Measurements from ENCODE around the gene TRAP1. TPM values are rescaled to one million over a fixed set of nuclear protein-coding genes. Genes with fewer than 3 reads are reported as not detected.
A peak's percentile ranks its signal among the peaks of the same experiment; 100 is the strongest.

TRAP1 gene
- polyA plus RNA-seq, 3 donors = 89.3 to 99.5 (median 92.1) TPM

DNA sequence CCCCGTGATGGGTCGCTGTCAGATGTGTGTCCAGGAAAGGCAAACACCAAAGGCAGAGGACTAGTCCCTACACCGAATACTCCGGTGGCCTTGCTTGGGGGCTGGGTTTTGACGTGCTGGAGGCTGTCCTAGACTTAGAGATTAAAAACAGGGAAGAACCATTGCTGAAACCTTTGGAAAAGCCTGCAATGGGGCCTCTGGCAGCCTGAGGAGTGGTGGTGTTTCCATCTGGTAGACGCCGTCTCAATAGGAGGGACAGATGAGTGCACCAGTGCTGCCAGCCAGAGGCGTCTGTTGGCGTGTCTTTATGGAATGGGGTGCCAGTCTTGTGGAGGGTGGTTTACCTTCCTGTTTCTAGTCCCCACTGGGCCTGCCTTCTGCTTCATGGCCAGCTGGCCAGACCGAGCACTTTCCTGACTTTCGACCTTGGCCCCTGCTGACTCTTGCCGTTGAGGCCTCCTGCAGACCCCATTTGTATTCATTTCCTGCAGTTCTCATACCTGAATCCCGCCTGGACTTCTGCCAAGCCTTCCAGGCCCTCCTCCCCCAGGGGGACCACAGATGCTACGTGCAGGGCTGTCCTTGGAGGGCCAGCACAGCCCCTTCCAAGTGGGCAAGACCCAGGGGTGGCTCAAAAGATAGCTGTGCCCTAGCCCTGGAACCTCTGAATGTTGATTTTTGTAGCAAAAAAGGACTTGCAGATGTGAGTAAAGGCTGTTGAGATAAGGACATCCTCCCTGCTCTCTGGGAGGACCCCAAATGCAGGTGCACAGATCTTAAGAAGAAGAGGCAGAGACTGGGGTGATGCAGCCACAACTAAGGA is 64.7 kb downstream of the TRAP1 start:
- DNase-seq (ENCODE audit: low read depth in 3 of 3, low spot score in 2 of 3) = no peak

GRCh38 chr16:3651461-3652372 is 65.6 kb downstream of the TRAP1 start:
- no peak for DNase-seq (ENCODE audit: low read depth in 3 of 3, low spot score in 2 of 3)

GRCh38 chr16:3650631-3651265 is 66.6 kb downstream of the TRAP1 start:
- no peak for DNase-seq (ENCODE audit: low read depth in 3 of 3, low spot score in 2 of 3)

DNA sequence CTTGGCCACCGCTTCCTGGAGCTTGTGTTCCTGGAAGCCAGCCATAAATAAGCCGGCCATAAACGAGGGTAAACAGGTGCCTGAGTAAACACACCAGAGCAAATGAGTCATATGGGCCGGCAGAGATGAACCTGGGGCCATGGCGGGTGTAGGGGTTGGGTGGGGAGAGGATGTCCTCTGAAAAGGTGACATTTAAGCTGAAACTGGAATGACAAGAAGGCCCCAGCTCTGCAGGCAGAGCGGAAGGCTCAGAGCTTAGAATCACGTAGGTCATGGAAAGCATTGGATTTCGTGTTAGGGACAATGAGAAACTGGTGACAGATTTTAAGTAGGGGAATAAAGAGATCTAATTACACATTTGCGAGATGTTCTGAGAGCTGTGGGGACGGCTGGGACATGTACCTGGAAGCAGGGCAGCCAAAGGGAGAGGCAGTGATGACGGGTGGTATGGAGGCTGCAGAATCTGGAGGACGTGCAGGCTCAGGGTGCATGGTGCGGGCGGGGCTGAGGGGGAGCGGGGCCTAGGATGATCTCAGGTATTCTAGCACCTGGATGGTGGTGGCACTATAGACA is 70.9 kb downstream of the TRAP1 start:
- DNase-seq (ENCODE audit: low read depth in 3 of 3, low spot score in 2 of 3) = no peak

DNA sequence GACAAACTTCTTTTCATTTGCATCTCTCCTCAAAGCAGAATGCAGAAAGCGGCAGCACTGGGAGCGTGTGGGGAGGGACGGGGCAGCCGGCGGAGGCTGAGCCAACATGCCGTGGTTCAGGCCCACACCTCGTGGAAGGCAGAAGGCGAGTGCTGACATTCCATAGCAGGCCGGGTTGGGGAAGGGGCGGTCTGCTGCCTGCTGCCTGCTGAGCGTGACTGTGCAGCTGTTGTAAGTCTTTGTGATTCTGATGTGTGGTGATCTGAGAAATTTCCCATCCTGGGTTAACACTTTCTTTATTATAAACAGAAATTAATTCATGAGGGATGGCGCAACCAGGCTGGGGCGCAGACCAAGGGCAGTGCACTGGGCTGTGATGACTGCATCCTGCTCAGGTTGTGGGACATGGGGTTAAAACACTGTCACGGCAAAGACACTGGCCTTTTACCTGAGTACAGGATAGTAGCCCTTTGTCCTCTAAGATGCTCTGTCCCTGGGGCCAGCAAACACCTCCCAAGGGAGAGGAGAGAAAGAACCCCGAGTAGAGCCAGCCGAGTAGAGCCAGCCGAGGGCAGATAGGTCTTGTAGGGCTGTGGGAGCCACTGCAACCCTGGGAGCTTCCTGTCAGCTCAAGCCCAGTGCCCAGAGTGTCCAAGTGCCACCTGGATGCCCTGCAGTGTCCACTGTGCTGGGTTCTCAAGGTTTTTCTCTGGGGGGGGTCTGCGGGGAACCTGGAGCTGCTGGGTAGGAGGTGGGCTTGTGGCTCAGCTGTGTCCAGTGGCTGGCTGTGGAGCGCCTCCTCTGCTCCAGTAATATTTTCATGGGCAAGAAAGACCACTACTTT is 71.6 kb downstream of the TRAP1 start:
- DNase-seq (ENCODE audit: low read depth in 3 of 3, low spot score in 2 of 3) = peak in 2 of 3 donors; percentile 39 to 62

DNA sequence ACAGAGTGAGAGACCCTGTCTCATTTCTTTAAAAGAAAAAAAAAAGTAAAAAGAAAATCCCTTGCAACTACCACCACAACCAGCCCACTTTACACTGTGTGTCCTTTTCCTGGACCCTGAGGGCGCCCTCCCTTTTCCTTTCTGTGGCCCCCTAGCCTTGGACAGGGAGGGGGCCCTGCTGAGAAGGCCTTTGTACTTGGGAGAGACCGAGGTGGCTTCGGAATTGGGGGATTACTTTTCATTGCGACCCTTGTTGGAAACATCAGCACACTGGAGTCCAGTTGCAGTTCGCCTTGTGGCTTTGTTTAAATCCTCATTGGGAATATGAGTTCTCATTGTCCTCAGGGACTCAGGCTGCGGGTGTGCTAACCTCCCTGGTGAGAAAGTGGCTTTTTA is 72.2 kb downstream of the TRAP1 start:
- no peak for DNase-seq (ENCODE audit: low read depth in 3 of 3, low spot score in 2 of 3)

- DNase-seq (ENCODE audit: low read depth in 3 of 3, low spot score in 2 of 3) = no peak
These were observed 74.1 kb downstream of the TRAP1 start for GRCh38 chr16:3643095-3643730.

DNA sequence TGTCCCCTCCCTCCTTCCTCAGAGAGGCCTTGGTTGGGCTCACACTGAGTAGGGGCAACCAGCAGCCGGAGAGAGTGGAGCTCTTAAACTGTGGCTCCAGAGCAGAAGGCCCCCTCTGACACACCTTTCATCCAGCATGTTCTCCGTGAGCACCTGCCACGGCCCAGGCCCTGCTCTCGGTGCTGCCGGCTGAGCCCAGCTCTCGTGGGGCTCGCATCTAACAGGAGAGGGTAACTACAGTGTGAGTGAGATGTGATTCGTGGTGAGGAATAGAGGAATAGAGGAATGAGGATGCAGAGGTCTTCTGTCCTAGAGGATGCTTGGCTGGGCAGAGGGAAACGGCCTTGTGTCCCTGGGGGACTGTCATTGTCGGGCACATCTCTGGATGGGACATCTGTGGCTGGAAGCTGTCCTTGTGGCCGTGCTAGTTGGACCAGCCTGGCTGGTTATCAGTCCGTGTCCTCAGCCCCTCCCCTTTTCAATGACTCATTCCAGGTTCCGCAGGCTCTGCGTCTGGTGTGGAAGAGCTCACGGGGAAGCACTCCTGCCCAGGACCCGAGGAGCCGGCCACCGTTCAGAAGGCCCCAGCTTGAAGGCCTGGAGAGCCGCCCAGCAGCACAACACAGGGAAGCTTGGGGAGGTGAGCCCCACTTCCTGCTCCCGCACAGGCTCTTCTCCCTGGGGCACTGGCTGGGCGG is 74.8 kb downstream of the TRAP1 start:
- DNase-seq (ENCODE audit: low read depth in 3 of 3, low spot score in 2 of 3) = no peak

DNA sequence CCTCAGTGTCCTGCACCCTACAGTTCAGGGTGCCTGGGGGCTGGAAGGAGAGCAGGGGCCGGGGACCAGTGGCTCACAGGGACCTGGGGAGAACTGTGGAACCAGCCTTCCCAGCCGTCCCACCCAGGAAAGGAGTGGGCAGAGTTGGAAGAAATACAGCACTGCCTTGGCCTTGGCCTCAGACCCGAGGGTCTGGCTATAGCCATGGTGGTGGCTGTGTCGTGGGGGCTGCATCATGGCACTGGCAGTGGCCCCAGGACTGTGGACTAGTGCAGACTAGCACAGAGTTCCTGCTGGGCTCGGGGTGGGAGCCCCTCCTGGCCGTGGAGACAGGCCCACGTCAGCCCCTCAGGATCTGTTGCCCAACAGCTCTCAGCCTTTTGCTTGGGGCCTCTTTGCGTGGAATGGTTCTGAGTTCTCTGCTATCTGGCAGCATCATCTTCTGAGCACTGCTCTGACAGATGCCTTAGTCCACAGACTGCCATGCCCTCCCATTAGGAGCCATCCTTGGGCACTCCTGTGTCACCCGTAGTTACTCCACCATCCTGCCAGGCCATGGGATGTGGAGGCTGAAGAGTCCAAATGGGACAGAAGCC is 75.4 kb downstream of the TRAP1 start:
- DNase-seq (ENCODE audit: low read depth in 3 of 3, low spot score in 2 of 3) = no peak

- DNase-seq (ENCODE audit: low read depth in 3 of 3, low spot score in 2 of 3) = no peak
These were observed 76.5 kb downstream of the TRAP1 start for GRCh38 chr16:3640632-3641501.

GRCh38 chr16:3640207-3640606 is 77.1 kb downstream of the TRAP1 start:
- no peak for DNase-seq (ENCODE audit: low read depth in 3 of 3, low spot score in 2 of 3)

DNA sequence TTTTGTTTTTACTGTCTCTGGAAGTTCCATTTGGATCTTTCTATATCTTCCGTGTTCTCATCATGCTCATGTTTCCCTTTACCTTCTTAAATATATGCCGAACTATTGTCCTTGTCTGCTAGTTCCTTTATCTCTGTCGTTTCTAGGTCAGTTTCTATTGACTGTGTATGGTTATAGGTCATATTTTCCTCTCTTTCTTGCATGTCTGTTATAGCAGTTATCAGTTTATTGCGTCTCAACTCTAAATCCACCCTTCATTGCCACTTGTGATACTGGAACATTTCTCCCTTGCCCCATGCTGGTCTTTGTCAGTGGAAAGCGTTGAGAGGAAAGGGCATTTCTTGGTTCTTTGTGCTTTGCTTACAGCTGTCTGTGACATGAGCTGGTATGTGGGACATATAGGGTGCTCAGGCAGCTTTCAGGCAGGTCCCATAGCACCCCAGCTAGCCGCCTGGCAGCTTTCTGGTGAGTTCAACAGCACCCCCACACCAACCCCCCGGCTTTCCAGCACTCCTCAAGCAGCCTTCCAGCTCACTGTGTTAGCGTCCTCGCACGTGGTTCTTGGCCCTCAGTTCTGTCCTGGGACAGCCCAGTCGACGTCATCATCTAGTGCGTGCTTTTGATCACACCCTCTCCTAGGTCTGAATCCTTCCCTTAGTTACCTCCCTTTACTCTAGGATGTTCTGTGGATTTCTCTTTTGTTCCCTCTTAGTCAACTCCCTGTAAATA is 78.2 kb downstream of the TRAP1 start:
- no peak for DNase-seq (ENCODE audit: low read depth in 3 of 3, low spot score in 2 of 3)

- DNase-seq (ENCODE audit: low read depth in 3 of 3, low spot score in 2 of 3) = peak in 1 of 3 donors; percentile 38
These were observed 79.9 kb downstream of the TRAP1 start for GRCh38 chr16:3637371-3637923.

GRCh38 chr16:3625911-3626732 is 91.2 kb downstream of the TRAP1 start:
- no peak for DNase-seq (ENCODE audit: low read depth in 3 of 3, low spot score in 2 of 3)

DNA sequence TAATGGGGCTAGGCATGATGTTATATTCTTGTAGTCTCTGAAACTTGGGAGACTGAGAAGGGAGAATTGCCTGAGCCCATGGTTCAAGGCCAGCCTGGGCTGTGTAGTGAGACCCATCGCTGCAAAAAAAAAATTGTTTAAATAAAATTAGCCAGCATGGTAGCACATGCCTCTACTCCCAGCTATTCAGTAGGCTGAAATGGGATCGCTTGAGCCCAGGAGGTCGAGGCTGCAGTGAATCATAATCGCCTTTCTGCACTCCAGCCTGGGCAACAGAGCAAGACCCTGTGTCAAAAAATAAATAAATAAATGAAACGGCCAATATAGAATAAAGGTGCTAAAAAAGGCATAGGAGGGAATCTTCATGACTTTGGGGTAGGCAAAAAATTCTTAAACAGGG is 92.0 kb downstream of the TRAP1 start:
- no peak for DNase-seq (ENCODE audit: low read depth in 3 of 3, low spot score in 2 of 3)

DNA sequence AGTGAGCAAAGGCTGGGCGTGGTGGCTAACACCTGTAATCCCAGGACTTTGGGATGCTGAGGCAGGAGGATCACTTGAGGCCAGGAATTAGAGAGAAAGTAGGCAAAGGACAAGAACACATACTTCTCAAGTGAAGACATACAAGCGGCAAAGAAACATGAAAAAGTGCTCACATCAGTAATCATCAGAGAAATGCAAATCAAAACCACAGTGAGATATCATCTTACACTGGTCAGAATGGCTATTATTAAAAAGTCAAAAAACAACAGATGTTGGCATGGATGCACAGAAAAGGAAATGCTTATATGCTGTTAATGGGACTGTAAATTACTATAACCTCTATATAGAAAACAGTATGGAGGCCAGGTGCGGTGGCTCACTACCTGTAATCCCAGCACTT is 93.7 kb downstream of the TRAP1 start:
- no peak for DNase-seq (ENCODE audit: low read depth in 3 of 3, low spot score in 2 of 3)
